ENCODE measurements around the gene HCN4.

- TF ChIP-seq CTCF (IDR thresholded peaks at IDR 0.05; ENCODE audit: low read depth, low read length) (no peak), POLR2A (IDR thresholded peaks at IDR 0.05; ENCODE audit: extremely low read depth, insufficient read length) (no peak), MYC (IDR thresholded peaks at IDR 0.05; ENCODE audit: low read depth, low read length) (no peak)
Measured at GRCh38 chr15:73398861-73399260, 30.1 kb upstream of the HCN4 start.
